ENCODE data around the gene RAB11A. TPM values are rescaled to one million over a fixed set of nuclear protein-coding genes. Genes with fewer than 3 reads are reported as not detected.

Gene RAB11A
- total and polyA plus RNA-seq, 9 of the 15 experiments (the other 6 are each of a cell fraction or from before 2014, with no cell fraction given): 129 to 369 (median 245) TPM

DNA sequence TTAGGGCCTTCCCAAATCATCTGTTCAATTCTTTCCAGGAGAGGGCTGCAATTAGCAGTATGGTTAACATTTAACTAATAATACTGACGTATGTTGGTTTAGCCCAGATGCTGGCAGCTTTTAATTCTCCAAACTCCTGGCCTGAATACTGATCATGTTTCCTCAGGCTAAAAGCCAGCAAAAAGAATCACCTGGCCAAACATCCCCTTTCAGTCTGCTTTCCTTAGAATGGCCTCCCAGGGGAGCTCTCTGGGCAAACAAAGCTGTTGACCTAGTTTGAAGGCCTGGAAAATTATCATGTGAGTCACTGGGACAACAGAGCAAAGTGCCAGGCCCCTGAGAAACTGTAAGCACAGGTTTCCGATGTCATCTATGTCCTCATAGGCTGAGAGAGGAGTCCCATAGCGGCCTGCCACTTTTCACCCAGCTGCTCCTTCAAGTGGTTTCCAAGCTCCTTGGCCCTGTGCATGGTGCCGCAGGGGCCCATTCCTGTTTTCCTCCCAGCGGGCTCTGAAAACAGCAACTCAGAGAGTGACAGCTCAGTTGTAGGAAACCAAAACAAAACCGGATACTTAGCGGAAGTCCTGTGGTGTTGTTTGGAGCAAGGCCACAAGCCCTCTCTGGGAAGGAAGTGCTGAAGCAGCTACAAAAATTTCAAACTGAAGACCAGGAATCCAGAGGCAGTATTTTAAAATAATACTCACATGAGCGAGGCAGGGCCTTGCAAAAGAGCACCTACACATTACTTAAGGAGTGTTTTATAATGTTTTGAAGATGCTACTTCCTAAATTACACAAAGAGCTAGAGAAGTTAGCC lies 36.5 kb upstream of the RAB11A start (continued):
- TF ChIP-seq COPS2 (conservative IDR thresholded peaks at IDR 0.05) (no peak), CHCHD3 (CRISPR knock-in tag; IDR thresholded peaks at IDR 0.05) (no peak), NR2C1 (IDR thresholded peaks at IDR 0.05) (no peak), NR2C1 (tag; IDR thresholded peaks at IDR 0.05) (no peak; the same call in 1 of the 2 replicates), TCFL5 (CRISPR knock-in tag; conservative IDR thresholded peaks at IDR 0.05) (no peak; the same call in 1 of the 2 replicates), ZFP1 (CRISPR knock-in tag; IDR thresholded peaks at IDR 0.05) (no peak), POU5F1 (IDR thresholded peaks at IDR 0.05; ENCODE audit: borderline replicate concordance, low read depth, low read length, partially characterized antibody) (no peak), MYC (IDR thresholded peaks at IDR 0.05; ENCODE audit: low read depth, low read length) (no peak), MYC (CRISPR knock-in tag; IDR thresholded peaks at IDR 0.05; ENCODE audit: borderline replicate concordance, low read depth) (no peak), L3MBTL2 (IDR thresholded peaks at IDR 0.05) (peak; percentile 81; the same call in 1 of the 2 replicates)
- TF ChIP-seq, protein P1, sequence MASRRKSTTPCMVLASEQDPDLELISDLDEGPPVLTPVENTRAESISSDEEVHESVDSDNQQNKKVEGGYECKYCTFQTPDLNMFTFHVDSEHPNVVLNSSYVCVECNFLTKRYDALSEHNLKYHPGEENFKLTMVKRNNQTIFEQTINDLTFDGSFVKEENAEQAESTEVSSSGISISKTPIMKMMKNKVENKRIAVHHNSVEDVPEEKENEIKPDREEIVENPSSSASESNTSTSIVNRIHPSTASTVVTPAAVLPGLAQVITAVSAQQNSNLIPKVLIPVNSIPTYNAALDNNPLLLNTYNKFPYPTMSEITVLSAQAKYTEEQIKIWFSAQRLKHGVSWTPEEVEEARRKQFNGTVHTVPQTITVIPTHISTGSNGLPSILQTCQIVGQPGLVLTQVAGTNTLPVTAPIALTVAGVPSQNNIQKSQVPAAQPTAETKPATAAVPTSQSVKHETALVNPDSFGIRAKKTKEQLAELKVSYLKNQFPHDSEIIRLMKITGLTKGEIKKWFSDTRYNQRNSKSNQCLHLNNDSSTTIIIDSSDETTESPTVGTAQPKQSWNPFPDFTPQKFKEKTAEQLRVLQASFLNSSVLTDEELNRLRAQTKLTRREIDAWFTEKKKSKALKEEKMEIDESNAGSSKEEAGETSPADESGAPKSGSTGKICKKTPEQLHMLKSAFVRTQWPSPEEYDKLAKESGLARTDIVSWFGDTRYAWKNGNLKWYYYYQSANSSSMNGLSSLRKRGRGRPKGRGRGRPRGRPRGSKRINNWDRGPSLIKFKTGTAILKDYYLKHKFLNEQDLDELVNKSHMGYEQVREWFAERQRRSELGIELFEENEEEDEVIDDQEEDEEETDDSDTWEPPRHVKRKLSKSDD (conservative IDR thresholded peaks at IDR 0.05; ENCODE audit: low read length): no peak
- TF ChIP-seq, protein P2, sequence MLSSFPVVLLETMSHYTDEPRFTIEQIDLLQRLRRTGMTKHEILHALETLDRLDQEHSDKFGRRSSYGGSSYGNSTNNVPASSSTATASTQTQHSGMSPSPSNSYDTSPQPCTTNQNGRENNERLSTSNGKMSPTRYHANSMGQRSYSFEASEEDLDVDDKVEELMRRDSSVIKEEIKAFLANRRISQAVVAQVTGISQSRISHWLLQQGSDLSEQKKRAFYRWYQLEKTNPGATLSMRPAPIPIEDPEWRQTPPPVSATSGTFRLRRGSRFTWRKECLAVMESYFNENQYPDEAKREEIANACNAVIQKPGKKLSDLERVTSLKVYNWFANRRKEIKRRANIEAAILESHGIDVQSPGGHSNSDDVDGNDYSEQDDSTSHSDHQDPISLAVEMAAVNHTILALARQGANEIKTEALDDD (IDR thresholded peaks at IDR 0.05): no peak; the same call in 1 of the 2 replicates
- TF ChIP-seq, protein P3, sequence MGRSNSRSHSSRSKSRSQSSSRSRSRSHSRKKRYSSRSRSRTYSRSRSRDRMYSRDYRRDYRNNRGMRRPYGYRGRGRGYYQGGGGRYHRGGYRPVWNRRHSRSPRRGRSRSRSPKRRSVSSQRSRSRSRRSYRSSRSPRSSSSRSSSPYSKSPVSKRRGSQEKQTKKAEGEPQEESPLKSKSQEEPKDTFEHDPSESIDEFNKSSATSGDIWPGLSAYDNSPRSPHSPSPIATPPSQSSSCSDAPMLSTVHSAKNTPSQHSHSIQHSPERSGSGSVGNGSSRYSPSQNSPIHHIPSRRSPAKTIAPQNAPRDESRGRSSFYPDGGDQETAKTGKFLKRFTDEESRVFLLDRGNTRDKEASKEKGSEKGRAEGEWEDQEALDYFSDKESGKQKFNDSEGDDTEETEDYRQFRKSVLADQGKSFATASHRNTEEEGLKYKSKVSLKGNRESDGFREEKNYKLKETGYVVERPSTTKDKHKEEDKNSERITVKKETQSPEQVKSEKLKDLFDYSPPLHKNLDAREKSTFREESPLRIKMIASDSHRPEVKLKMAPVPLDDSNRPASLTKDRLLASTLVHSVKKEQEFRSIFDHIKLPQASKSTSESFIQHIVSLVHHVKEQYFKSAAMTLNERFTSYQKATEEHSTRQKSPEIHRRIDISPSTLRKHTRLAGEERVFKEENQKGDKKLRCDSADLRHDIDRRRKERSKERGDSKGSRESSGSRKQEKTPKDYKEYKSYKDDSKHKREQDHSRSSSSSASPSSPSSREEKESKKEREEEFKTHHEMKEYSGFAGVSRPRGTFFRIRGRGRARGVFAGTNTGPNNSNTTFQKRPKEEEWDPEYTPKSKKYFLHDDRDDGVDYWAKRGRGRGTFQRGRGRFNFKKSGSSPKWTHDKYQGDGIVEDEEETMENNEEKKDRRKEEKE (IDR thresholded peaks at IDR 0.05; ENCODE audit: borderline replicate concordance in 1 of 2, control insufficient read depth in 1 of 2, low read depth in 2 of 2, low read length in 1 of 2): no peak
- TF ChIP-seq, protein P4, sequence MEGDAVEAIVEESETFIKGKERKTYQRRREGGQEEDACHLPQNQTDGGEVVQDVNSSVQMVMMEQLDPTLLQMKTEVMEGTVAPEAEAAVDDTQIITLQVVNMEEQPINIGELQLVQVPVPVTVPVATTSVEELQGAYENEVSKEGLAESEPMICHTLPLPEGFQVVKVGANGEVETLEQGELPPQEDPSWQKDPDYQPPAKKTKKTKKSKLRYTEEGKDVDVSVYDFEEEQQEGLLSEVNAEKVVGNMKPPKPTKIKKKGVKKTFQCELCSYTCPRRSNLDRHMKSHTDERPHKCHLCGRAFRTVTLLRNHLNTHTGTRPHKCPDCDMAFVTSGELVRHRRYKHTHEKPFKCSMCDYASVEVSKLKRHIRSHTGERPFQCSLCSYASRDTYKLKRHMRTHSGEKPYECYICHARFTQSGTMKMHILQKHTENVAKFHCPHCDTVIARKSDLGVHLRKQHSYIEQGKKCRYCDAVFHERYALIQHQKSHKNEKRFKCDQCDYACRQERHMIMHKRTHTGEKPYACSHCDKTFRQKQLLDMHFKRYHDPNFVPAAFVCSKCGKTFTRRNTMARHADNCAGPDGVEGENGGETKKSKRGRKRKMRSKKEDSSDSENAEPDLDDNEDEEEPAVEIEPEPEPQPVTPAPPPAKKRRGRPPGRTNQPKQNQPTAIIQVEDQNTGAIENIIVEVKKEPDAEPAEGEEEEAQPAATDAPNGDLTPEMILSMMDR (IDR thresholded peaks at IDR 0.05 in 2 of 3, conservative IDR thresholded peaks at IDR 0.05 in 1 of 3; ENCODE audit: insufficient read depth in 2 of 3, low read depth in 1 of 3, low read length in 3 of 3): peak; percentile 37 to 63 (median 52); a peak in 4 of 6 replicates

Measured in K562 (cell line).